ENCODE data around the gene BEGAIN. TPM values are rescaled to one million over a fixed set of nuclear protein-coding genes. Genes with fewer than 3 reads are reported as not detected.

The BEGAIN gene
- total and polyA plus RNA-seq, 4 donors = 0.27 to 1.6 (median 1.3) TPM

GRCh38 chr14:100586403-100587085, 673 bp downstream of the BEGAIN start:
- TF ChIP-seq CTCF (IDR thresholded peaks at IDR 0.05; ENCODE audit: control extremely low read depth, extremely low read depth) = no peak
- WGBS, 2 donors = 2% methylated on average over 51 to 62 of the region's 62 CpGs
- Histone ChIP-seq H3K9ac (ENCODE audit: insufficient read depth in 1 of 2, low read length in 2 of 2) (no peak overlapping the region), H3K4me1 (ENCODE audit: control insufficient read depth in 5 of 5, insufficient read depth in 5 of 5, low read length in 5 of 5) (peaks cover 0 to 9% (median 0%) of the 10 kb centered on the region in 5 donors), H3K27ac (ENCODE audit: low read depth in 1 of 2, low read length in 1 of 2) (no peak overlapping the region), H3K4me3 (peak overlapping the region; percentile 53), H3K36me3 (ENCODE audit: control insufficient read depth in 4 of 4, insufficient read depth in 4 of 4, low read length in 4 of 4) (no peaks in the 10 kb centered on the region), H3K9me3 (ENCODE audit: control insufficient read depth in 4 of 4, insufficient read depth in 3 of 4, low read length in 3 of 4) (peaks cover 0 to 2% (median 0%) of the 10 kb centered on the region in 4 donors), H3K27me3 (ENCODE audit: control insufficient read depth in 3 of 3, insufficient read depth in 3 of 3, low read length in 2 of 3) (peaks cover 7 to 17% (median 10%) of the 10 kb centered on the region in 3 donors)
- ATAC-seq (ENCODE audit: insufficient read depth, low FRiP score) (no peak), DNase-seq (peak; percentile 23 to 27 (median 26))

- H3K4me3 ChIP-seq = no peak overlapping the region
- H3K27me3 ChIP-seq (ENCODE audit: control insufficient read depth in 3 of 3, insufficient read depth in 3 of 3, low read length in 2 of 3) = peaks cover 7 to 17% (median 10%) of the 10 kb centered on the region in 3 donors
- H3K36me3 ChIP-seq (ENCODE audit: control insufficient read depth in 4 of 4, insufficient read depth in 4 of 4, low read length in 4 of 4) = no peaks in the 10 kb centered on the region
- DNase-seq (peak in 1 of 3 donors; percentile 12), ATAC-seq (ENCODE audit: insufficient read depth, low FRiP score) (no peak)
- H3K9me3 ChIP-seq (ENCODE audit: control insufficient read depth in 4 of 4, insufficient read depth in 3 of 4, low read length in 3 of 4) = peaks cover 0 to 2% (median 0%) of the 10 kb centered on the region in 4 donors
- H3K9ac ChIP-seq (ENCODE audit: insufficient read depth in 1 of 2, low read length in 2 of 2) = no peak overlapping the region
- TF ChIP-seq CTCF (IDR thresholded peaks at IDR 0.05; ENCODE audit: control extremely low read depth, extremely low read depth) = no peak
- H3K4me1 ChIP-seq (ENCODE audit: control insufficient read depth in 5 of 5, insufficient read depth in 5 of 5, low read length in 5 of 5) = peaks cover 0 to 9% (median 0%) of the 10 kb centered on the region in 5 donors
- 35 to 45% methylated on average over 8 of the region's 8 CpGs for WGBS, 2 donors
- no peak overlapping the region for H3K27ac ChIP-seq (ENCODE audit: low read depth in 1 of 2, low read length in 1 of 2)
These were observed 1.1 kb downstream of the BEGAIN start for GRCh38 chr14:100586153-100586402.

- WGBS, 2 donors = 91 to 93% methylated on average over 23 of the region's 23 CpGs
- TF ChIP-seq CTCF (IDR thresholded peaks at IDR 0.05; ENCODE audit: control extremely low read depth, extremely low read depth) = no peak
- ATAC-seq (ENCODE audit: insufficient read depth, low FRiP score) = no peak
- Histone ChIP-seq H3K9ac (ENCODE audit: insufficient read depth in 1 of 2, low read length in 2 of 2) (no peak overlapping the region), H3K4me3 (no peak overlapping the region), H3K9me3 (ENCODE audit: control insufficient read depth in 4 of 4, insufficient read depth in 3 of 4, low read length in 3 of 4) (peaks cover 0 to 2% (median 0%) of the 10 kb centered on the region in 4 donors), H3K4me1 (ENCODE audit: control insufficient read depth in 5 of 5, insufficient read depth in 5 of 5, low read length in 5 of 5) (peaks cover 0 to 9% (median 0%) of the 10 kb centered on the region in 5 donors), H3K36me3 (ENCODE audit: control insufficient read depth in 4 of 4, insufficient read depth in 4 of 4, low read length in 4 of 4) (no peaks in the 10 kb centered on the region), H3K27me3 (ENCODE audit: control insufficient read depth in 3 of 3, insufficient read depth in 3 of 3, low read length in 2 of 3) (peaks cover 7 to 17% (median 10%) of the 10 kb centered on the region in 3 donors), H3K27ac (ENCODE audit: low read depth in 1 of 2, low read length in 1 of 2) (no peak overlapping the region)
- DNase-seq = peak in 1 of 3 donors; percentile 9
These were observed 1.6 kb downstream of the BEGAIN start for GRCh38 chr14:100585448-100586152.

Measured in lung (tissue), 12 donors.